ENCODE data around the gene PHOX2B.

GRCh38 chr4:41728573-41728913, 20.0 kb downstream of the PHOX2B start:
- no peak for TF ChIP-seq POLR2A (IDR thresholded peaks at IDR 0.05)
- TF ChIP-seq, protein P1, sequence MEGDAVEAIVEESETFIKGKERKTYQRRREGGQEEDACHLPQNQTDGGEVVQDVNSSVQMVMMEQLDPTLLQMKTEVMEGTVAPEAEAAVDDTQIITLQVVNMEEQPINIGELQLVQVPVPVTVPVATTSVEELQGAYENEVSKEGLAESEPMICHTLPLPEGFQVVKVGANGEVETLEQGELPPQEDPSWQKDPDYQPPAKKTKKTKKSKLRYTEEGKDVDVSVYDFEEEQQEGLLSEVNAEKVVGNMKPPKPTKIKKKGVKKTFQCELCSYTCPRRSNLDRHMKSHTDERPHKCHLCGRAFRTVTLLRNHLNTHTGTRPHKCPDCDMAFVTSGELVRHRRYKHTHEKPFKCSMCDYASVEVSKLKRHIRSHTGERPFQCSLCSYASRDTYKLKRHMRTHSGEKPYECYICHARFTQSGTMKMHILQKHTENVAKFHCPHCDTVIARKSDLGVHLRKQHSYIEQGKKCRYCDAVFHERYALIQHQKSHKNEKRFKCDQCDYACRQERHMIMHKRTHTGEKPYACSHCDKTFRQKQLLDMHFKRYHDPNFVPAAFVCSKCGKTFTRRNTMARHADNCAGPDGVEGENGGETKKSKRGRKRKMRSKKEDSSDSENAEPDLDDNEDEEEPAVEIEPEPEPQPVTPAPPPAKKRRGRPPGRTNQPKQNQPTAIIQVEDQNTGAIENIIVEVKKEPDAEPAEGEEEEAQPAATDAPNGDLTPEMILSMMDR (IDR thresholded peaks at IDR 0.05) = no peak
- TF ChIP-seq POLR2AphosphoS5 (IDR thresholded peaks at IDR 0.05) = no peak
